HCT116 (cell line): ENCODE measurements around the gene PHKG2. TPM values are rescaled to one million over a fixed set of nuclear protein-coding genes. Genes with fewer than 3 reads are reported as not detected.

ENCODE experiments used
- ATAC-seq: fragments of 200-7000 bp; cut with Tn5 transposase; 2 replicates; pipeline ENCODE4 v1.9.1; 2020; ENCODE audit warnings: mild to moderate bottlenecking, moderate library complexity
- BruUV-seq: library from RNA; stranded (reverse); fragments of 400-500 nt; replicated peaks from 2 replicates; lab custom pipeline; 2021; lab: Mats Ljungman, UMichigan
- CTCF ChIA-PET: fragments of 300-600 bp; sonication (Branson Sonifier 250); formaldehyde crosslinking; loops from one replicate; lab custom pipeline; 2021; ENCODE audit warnings: antibody characterized with exemption; lab: Charles Lee
- POLR2A ChIA-PET: fragments of 300-600, 350-600 bp; sonication (Branson Sonifier 250); formaldehyde crosslinking; loops from one replicate; lab custom pipeline; 2021; ENCODE audit warnings: antibody characterized with exemption; lab: Charles Lee
- RAD21 ChIA-PET, 2 experiments: fragments of 300-600 bp; sonication (Branson Sonifier 250); formaldehyde crosslinking; loops; one replicate each; lab custom pipeline; 2023; ENCODE audit warnings: low total read pairs in 2 of 2; ENCODE audit not compliant: uncharacterized antibody in 2 of 2, unreplicated experiment in 2 of 2, low non-redundant PET in 1 of 2; lab: Charles Lee
- DNase-seq: peaks from one replicate; pipeline ENCODE4 v3.0.0-alpha.2; 2010; ENCODE audit warnings: low read depth, low spot score
- H2AFZ ChIP-seq: fragments of 200-600 bp; shearing (Covaris generic), sonication (generic); 2 replicates; pipeline ENCODE4 v1.6.1; 2017; ENCODE audit warnings: low read depth, mixed run types, mixed read lengths, antibody characterized with exemption, low read length; ENCODE audit not compliant: poor library complexity, severe bottlenecking
- H3K27ac ChIP-seq: 2 replicates; pipeline ENCODE4 v1.5.1; 2012; ENCODE audit warnings: low read depth, low read length
- H3K27me3 ChIP-seq: fragments of 200-600 bp; sonication (generic); 2 replicates; pipeline ENCODE4 v1.6.1; 2016; ENCODE audit warnings: mixed run types, low read length, mixed read lengths; ENCODE audit not compliant: insufficient read depth
- H3K36me3 ChIP-seq, 2 experiments: fragments of 200-500 bp in 1 of 2; fragments of 200-600 bp in 1 of 2; sonication (Bioruptor generic) in 1 of 2; sonication (generic) in 1 of 2; 2 replicates each; pipeline versions ENCODE4 v1.5.1 to v1.6.1; 2014 to 2016; ENCODE audit warnings: low read length in 2 of 2, inconsistent platforms in 1 of 2, mixed read lengths in 1 of 2, mixed run types in 1 of 2; ENCODE audit not compliant: insufficient read depth in 2 of 2, control insufficient read depth in 1 of 2
- H3K4me1 ChIP-seq, 2 experiments: fragments of 200-600 bp in 1 of 2; sonication (generic) in 1 of 2; 2 replicates each; pipeline versions ENCODE4 v1.5.1 to v1.6.1; 2012 to 2017; ENCODE audit warnings: low read length in 2 of 2, inconsistent platforms in 1 of 2, mild to moderate bottlenecking in 1 of 2, mixed read lengths in 1 of 2, mixed run types in 1 of 2, moderate library complexity in 1 of 2; ENCODE audit not compliant: insufficient read depth in 2 of 2, control insufficient read depth in 1 of 2
- H3K4me2 ChIP-seq: fragments of 200-600 bp; sonication (generic); 2 replicates; pipeline ENCODE4 v1.6.1; 2017; ENCODE audit warnings: mixed run types, low read length, mixed read lengths
- H3K4me3 ChIP-seq, 2 experiments: fragments of 200-600 bp in 1 of 2; sonication (generic) in 1 of 2; replicated peaks in 1 of 2; 2 replicates each; pipeline ENCODE4 v1.5.1; 2011 to 2016; ENCODE audit warnings: low read length in 2 of 2, control low read depth in 1 of 2, low read depth in 1 of 2, mild to moderate bottlenecking in 1 of 2, mixed read lengths in 1 of 2, mixed run types in 1 of 2
- H3K79me2 ChIP-seq: fragments of 200-600 bp; sonication (generic); 2 replicates; pipeline ENCODE4 v1.6.1; 2017; ENCODE audit warnings: mild to moderate bottlenecking, mixed run types, low read length, moderate library complexity, mixed read lengths; ENCODE audit not compliant: insufficient read depth
- H3K9ac ChIP-seq: fragments of 200-600 bp; sonication (generic); 2 replicates; pipeline ENCODE4 v1.6.1; 2016; ENCODE audit warnings: low read length, mixed read lengths
- H3K9me2 ChIP-seq: fragments of 200-600 bp; sonication (generic), shearing (Covaris generic); 2 replicates; pipeline ENCODE4 v1.6.1; 2017; ENCODE audit warnings: mixed run types, mild to moderate bottlenecking, moderate library complexity; ENCODE audit not compliant: insufficient read depth
- H3K9me3 ChIP-seq, 2 experiments: fragments of 200-500 bp in 1 of 2; fragments of 200-600 bp in 1 of 2; sonication (Bioruptor generic) in 1 of 2; sonication (generic) in 1 of 2; 2 replicates each; pipeline ENCODE4 v1.6.1; 2014 to 2017; ENCODE audit warnings: low read length in 2 of 2, mixed read lengths in 2 of 2, inconsistent platforms in 1 of 2, low read depth in 1 of 2, mild to moderate bottlenecking in 1 of 2, mixed run types in 1 of 2, moderate library complexity in 1 of 2; ENCODE audit not compliant: control insufficient read depth in 1 of 2, insufficient read depth in 1 of 2
- H4K20me1 ChIP-seq: fragments of 200-600 bp; sonication (generic), shearing (Covaris generic); 2 replicates; pipeline ENCODE4 v1.6.1; 2017; ENCODE audit warnings: mixed run types, mild to moderate bottlenecking, moderate library complexity; ENCODE audit not compliant: insufficient read depth
- CBX3 ChIP-seq: IDR thresholded peaks from 2 replicates; pipeline ENCODE4 v1.6.1; 2012; ENCODE audit warnings: low read depth
- CEBPB ChIP-seq: IDR thresholded peaks from 2 replicates; pipeline ENCODE4 v1.6.1; 2012; ENCODE audit warnings: low read depth
- ELF1 ChIP-seq: IDR thresholded peaks from 2 replicates; pipeline ENCODE4 v1.6.1; 2012; ENCODE audit warnings: low read depth, borderline replicate concordance
- EZH2 ChIP-seq: fragments of 200-600 bp; sonication (generic); IDR thresholded peaks from 2 replicates; pipeline ENCODE4 v1.6.1; 2017; ENCODE audit warnings: antibody characterized with exemption, mixed run types
- EZH2phosphoT487 ChIP-seq: fragments of 200-600 bp; IDR thresholded peaks from 2 replicates; pipeline ENCODE4 v1.6.1; 2018; ENCODE audit warnings: antibody characterized with exemption, borderline replicate concordance
- FOSL1 ChIP-seq: IDR thresholded peaks from 2 replicates; pipeline ENCODE4 v1.6.1; 2012; ENCODE audit warnings: low read depth
- JUND ChIP-seq: IDR thresholded peaks from 2 replicates; pipeline ENCODE4 v1.6.1; 2012
- POLR2A ChIP-seq: IDR thresholded peaks from 2 replicates; pipeline ENCODE4 v1.7.0; 2011; ENCODE audit warnings: borderline replicate concordance; ENCODE audit not compliant: insufficient read depth, insufficient read length; ENCODE audit errors: extremely low read depth
- POLR2AphosphoS5 ChIP-seq: IDR thresholded peaks from 2 replicates; pipeline ENCODE4 v1.6.1; 2011; ENCODE audit warnings: mild to moderate bottlenecking, low read depth, low read length, moderate library complexity
- RAD21 ChIP-seq: IDR thresholded peaks from 2 replicates; pipeline ENCODE4 v1.6.1; 2012; ENCODE audit warnings: low read depth, mild to moderate bottlenecking
- SIN3A ChIP-seq: IDR thresholded peaks from 2 replicates; pipeline ENCODE4 v1.6.1; 2012; ENCODE audit warnings: low read depth
- SP1 ChIP-seq: IDR thresholded peaks from 2 replicates; pipeline ENCODE4 v1.6.1; 2012; ENCODE audit warnings: low read depth
- SRF ChIP-seq: IDR thresholded peaks from 2 replicates; pipeline ENCODE4 v1.6.1; 2012; ENCODE audit warnings: low read depth
- YY1 ChIP-seq: IDR thresholded peaks from 2 replicates; pipeline ENCODE4 v1.6.1; 2011; ENCODE audit warnings: low read length, low read depth, moderate library complexity, mild to moderate bottlenecking; ENCODE audit not compliant: insufficient replicate concordance; ENCODE audit errors: extremely low read depth
- ZFX ChIP-seq: fragments of 450-650 bp; IDR thresholded peaks from 2 replicates; pipeline ENCODE4 v1.6.1; 2017
- ZNF274 ChIP-seq: fragments of 200-500 bp; sonication (Bioruptor generic); IDR thresholded peaks from 2 replicates; pipeline ENCODE4 v1.6.1; 2014; ENCODE audit warnings: mild to moderate bottlenecking, low read depth, low read length, inconsistent platforms
- intact Hi-C: fragments of 100-400 bp; cut with micrococcal nuclease; formaldehyde crosslinking; loops from 2 replicates; pipeline ENCODE4 v1.10.0; 2022
- total RNA-seq: library from RNA; stranded (reverse); gene quantifications from one replicate; pipeline ENCODE4 v1.2.1, GENCODE V29; 2021; ENCODE audit not compliant: unreplicated experiment
- TF ChIP-seq, protein P1 (sequence below): IDR thresholded peaks from 2 replicates; pipeline ENCODE4 v1.6.1; 2012; ENCODE audit warnings: low read depth
- TF ChIP-seq, protein P2 (sequence below): IDR thresholded peaks from 2 replicates; pipeline ENCODE4 v1.6.1; 2012
- TF ChIP-seq, protein P3 (sequence below): IDR thresholded peaks from 2 replicates; pipeline ENCODE4 v1.6.1; 2012

PHKG2 gene
- total RNA-seq, 1 experiment from 2014 or later, result 32.6 TPM

DNA sequence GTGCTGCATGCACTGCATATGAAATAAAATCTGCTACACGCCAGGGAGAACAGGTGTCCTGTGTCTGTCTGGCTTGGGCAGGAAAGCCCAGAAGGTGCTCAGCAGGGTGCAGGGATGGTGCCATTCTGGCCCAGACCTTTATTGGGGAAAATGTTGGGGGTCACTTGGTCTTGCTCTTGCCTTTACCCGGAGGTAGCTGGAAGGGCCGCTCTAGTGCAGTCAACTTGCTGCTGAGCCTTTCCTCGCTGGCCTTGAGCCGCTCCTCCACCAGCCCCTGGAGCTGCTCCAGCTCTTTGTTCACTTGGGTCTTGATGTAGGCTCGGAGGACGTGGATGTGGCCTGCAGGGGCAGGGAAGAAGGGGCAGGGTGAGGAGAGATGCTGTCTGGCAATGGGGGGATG lies 9.1 kb downstream of the PHKG2 start (continued):
- no peak for TF ChIP-seq FOSL1
- no peak for TF ChIP-seq RAD21
- TF ChIP-seq, protein P1, sequence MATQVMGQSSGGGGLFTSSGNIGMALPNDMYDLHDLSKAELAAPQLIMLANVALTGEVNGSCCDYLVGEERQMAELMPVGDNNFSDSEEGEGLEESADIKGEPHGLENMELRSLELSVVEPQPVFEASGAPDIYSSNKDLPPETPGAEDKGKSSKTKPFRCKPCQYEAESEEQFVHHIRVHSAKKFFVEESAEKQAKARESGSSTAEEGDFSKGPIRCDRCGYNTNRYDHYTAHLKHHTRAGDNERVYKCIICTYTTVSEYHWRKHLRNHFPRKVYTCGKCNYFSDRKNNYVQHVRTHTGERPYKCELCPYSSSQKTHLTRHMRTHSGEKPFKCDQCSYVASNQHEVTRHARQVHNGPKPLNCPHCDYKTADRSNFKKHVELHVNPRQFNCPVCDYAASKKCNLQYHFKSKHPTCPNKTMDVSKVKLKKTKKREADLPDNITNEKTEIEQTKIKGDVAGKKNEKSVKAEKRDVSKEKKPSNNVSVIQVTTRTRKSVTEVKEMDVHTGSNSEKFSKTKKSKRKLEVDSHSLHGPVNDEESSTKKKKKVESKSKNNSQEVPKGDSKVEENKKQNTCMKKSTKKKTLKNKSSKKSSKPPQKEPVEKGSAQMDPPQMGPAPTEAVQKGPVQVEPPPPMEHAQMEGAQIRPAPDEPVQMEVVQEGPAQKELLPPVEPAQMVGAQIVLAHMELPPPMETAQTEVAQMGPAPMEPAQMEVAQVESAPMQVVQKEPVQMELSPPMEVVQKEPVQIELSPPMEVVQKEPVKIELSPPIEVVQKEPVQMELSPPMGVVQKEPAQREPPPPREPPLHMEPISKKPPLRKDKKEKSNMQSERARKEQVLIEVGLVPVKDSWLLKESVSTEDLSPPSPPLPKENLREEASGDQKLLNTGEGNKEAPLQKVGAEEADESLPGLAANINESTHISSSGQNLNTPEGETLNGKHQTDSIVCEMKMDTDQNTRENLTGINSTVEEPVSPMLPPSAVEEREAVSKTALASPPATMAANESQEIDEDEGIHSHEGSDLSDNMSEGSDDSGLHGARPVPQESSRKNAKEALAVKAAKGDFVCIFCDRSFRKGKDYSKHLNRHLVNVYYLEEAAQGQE, result no peak
- no peak for TF ChIP-seq ZFX
- no peak for TF ChIP-seq SRF
- TF ChIP-seq ZNF274, result no peak
- no peak for TF ChIP-seq POLR2AphosphoS5
- no peak for TF ChIP-seq YY1
- no peak for TF ChIP-seq EZH2phosphoT487
- TF ChIP-seq, protein P2, sequence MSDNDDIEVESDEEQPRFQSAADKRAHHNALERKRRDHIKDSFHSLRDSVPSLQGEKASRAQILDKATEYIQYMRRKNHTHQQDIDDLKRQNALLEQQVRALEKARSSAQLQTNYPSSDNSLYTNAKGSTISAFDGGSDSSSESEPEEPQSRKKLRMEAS, result no peak
- TF ChIP-seq, protein P3, sequence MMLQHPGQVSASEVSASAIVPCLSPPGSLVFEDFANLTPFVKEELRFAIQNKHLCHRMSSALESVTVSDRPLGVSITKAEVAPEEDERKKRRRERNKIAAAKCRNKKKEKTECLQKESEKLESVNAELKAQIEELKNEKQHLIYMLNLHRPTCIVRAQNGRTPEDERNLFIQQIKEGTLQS, result no peak

DNA sequence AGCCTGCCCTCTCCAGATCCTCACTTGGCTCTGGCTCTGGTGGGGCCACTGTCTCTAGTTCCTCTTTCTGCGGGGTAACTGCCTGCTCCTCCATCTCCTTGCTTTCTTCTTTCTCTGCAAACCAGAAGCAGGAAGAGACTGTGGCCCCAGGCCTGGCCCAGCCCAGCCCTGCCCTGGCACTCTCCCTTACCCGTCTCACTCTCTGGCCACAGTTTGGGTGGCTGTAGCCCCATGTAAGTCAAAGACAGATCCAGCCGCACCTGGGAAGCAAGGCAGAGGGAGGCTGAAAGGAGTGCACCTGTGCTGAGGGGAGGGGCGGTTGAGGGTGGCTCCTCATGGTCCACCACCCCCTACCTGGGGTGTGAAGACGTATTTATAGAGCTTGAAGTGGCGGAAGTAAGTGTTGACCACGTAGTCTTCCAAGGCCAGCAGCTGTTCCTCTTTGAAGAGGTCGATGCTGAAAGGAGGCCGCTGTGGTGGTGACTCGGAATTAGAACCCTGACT lies 10.8 kb downstream of the PHKG2 start:
- DNase-seq (no peak), ATAC-seq (no peak)
- POLR2A ChIA-PET, result interaction anchor here (1.2 kb wide), 1 partner anchor 11 kb away, joined by 7 read pairs; the partner anchor contains the start of gene PHKG2
- Histone ChIP-seq H2AFZ (no peak overlapping the region), H3K4me1 (peaks cover 14 to 24% of the 10 kb centered on the region in 2 experiments; a peak in 3 of 4 replicates), H3K9me2 (no peaks in the 10 kb centered on the region), H3K27ac (no peak overlapping the region), H3K4me2 (no peak overlapping the region), H3K4me3 (no peak overlapping the region), H3K36me3 (peaks cover 5 to 8% of the 10 kb centered on the region in 2 experiments; a peak in 3 of 4 replicates), H4K20me1 (no peaks in the 10 kb centered on the region), H3K27me3 (no peaks in the 10 kb centered on the region), H3K9me3 (no peaks in the 10 kb centered on the region), H3K79me2 (peaks cover 22% of the 10 kb centered on the region), H3K9ac (no peak overlapping the region)
- no TSS peak for BruUV-seq
- CTCF ChIA-PET, result no interaction called here
- intact Hi-C loops, result no loop called here
- RAD21 ChIA-PET, result no interaction called here
- no peak for TF ChIP-seq POLR2A
- TF ChIP-seq JUND, result no peak
- no peak for TF ChIP-seq EZH2
- no peak for TF ChIP-seq SIN3A
- TF ChIP-seq FOSL1, result no peak
- TF ChIP-seq ZFX, result no peak
- TF ChIP-seq EZH2phosphoT487, result no peak
- TF ChIP-seq, protein P1, result no peak
- no peak for TF ChIP-seq ELF1
- TF ChIP-seq ZNF274, result no peak
- TF ChIP-seq CEBPB, result no peak
- TF ChIP-seq CBX3, result no peak
- no peak for TF ChIP-seq SP1
